CD4-positive, alpha-beta T cell (primary cell): ENCODE measurements around the gene NTN1. TPM values are rescaled to one million over a fixed set of nuclear protein-coding genes. Genes with fewer than 3 reads are reported as not detected.

ENCODE experiments used
- ATAC-seq: fragments of 200-7000 bp; cut with Tn5 transposase; one replicate; pipeline ENCODE4 v1.10.0; 2022; ENCODE audit warnings: mild to moderate bottlenecking; ENCODE audit not compliant: poor library complexity
- CTCF ChIA-PET: fragments of 350-600 bp; sonication (Branson Sonifier 250); formaldehyde crosslinking; loops from one replicate; lab custom pipeline; 2021; ENCODE audit warnings: antibody characterized with exemption, inconsistent platforms; lab: Charles Lee
- POLR2A ChIA-PET: fragments of 350-600 bp; sonication (Branson Sonifier 250); formaldehyde crosslinking; loops from one replicate; lab custom pipeline; 2021; ENCODE audit warnings: antibody characterized with exemption, inconsistent platforms; lab: Charles Lee
- DNase-seq, 14 experiments: peaks; one replicate each; pipeline ENCODE4 v3.0.0-alpha.2; 2013 to 2020; ENCODE audit warnings: mixed read lengths in 2 of 14
- H3K27ac ChIP-seq, 2 donors: one replicate each; pipeline versions ENCODE4 v1.5.1 to v1.7.0; 2013; ENCODE audit warnings: low read length in 2 of 2, low read depth in 1 of 2, mild to moderate bottlenecking in 1 of 2
- H3K27me3 ChIP-seq, 2 experiments: 1 replicate in 1 of 2; 2 replicates in 1 of 2; pipeline versions ENCODE4 v1.6.1 to v1.7.0; 2013; ENCODE audit warnings: low read length in 2 of 2, control low read depth in 1 of 2, mild to moderate bottlenecking in 1 of 2, moderate library complexity in 1 of 2; ENCODE audit not compliant: insufficient read depth in 2 of 2, control insufficient read depth in 1 of 2
- H3K36me3 ChIP-seq: one replicate; pipeline ENCODE4 v1.6.1; 2013; ENCODE audit warnings: low read length, control low read depth; ENCODE audit not compliant: insufficient read depth
- H3K4me1 ChIP-seq: one replicate; pipeline ENCODE4 v1.6.1; 2013; ENCODE audit warnings: low read length, control low read depth; ENCODE audit not compliant: insufficient read depth
- H3K4me3 ChIP-seq: one replicate; pipeline ENCODE4 v1.5.1; 2013; ENCODE audit warnings: mild to moderate bottlenecking, low read length, moderate library complexity
- H3K9me3 ChIP-seq, 2 experiments: 1 replicate in 1 of 2; 2 replicates in 1 of 2; pipeline versions ENCODE4 v1.6.1 to v1.7.0; 2013; ENCODE audit warnings: low read length in 2 of 2, mild to moderate bottlenecking in 2 of 2, control low read depth in 1 of 2, moderate library complexity in 1 of 2; ENCODE audit not compliant: control insufficient read depth in 1 of 2, insufficient read depth in 1 of 2
- H3K27ac Mint-ChIP-seq: one replicate; pipeline ENCODE4 v1.8.0; 2020; ENCODE audit warnings: mixed read lengths
- H3K27me3 Mint-ChIP-seq: one replicate; pipeline ENCODE4 v1.8.0; 2021; ENCODE audit warnings: mixed read lengths
- H3K36me3 Mint-ChIP-seq: one replicate; pipeline ENCODE4 v1.8.0; 2021; ENCODE audit warnings: low read depth, mixed read lengths
- H3K4me1 Mint-ChIP-seq: one replicate; pipeline ENCODE4 v1.8.0; 2021; ENCODE audit warnings: low read depth, mixed read lengths
- H3K4me3 Mint-ChIP-seq: one replicate; pipeline ENCODE4 v1.8.0; 2020; ENCODE audit warnings: mild to moderate bottlenecking, mixed read lengths
- H3K9me3 Mint-ChIP-seq: one replicate; pipeline ENCODE4 v1.8.0; 2020; ENCODE audit warnings: mixed read lengths
- CTCF ChIP-seq: fragments of 200-600 bp; IDR thresholded peaks from one replicate; pipeline ENCODE4 v1.8.0; 2022; ENCODE audit warnings: antibody characterized with exemption, mild to moderate bottlenecking
- intact Hi-C, 2 experiments: fragments of 100-400 bp; cut with DNase I in 1 of 2; cut with micrococcal nuclease in 1 of 2; formaldehyde crosslinking; loops; one replicate each; pipeline versions ENCODE4 v1.15.1 to v1.9.0; 2023 to 2025; cut with DNase I, micrococcal nuclease
- total RNA-seq, 174 experiments: library from RNA in 2 of 174; stranded (reverse) in 2 of 174; gene quantifications; one replicate each; pipeline ENCODE4 v1.2.3 and lab custom pipeline; 2021 to 2026

Gene NTN1
- total RNA-seq, 2 experiments from 2014 or later, result 0.08 to 0.14 TPM

GRCh38 chr17:9254841-9255240 is 233.5 kb downstream of the NTN1 start:
- H3K36me3 ChIP-seq, result no peaks in the 10 kb centered on the region
- no peak for DNase-seq
- TF ChIP-seq CTCF, result no peak
- peaks cover 18% of the 10 kb centered on the region for H3K4me1 ChIP-seq
- Mint-ChIP-seq H3K36me3 (no peaks in the 10 kb centered on the region), H3K4me3 (no peak overlapping the region), H3K27ac (peak overlapping the region; percentile 56), H3K9me3 (no peaks in the 10 kb centered on the region), H3K27me3 (no peaks in the 10 kb centered on the region), H3K4me1 (peaks cover 48% of the 10 kb centered on the region)
- intact Hi-C loops, result no loop called here
- POLR2A ChIA-PET, result no interaction called here
- no peaks in the 10 kb centered on the region for H3K27me3 ChIP-seq
- ATAC-seq, result no peak
- no peak overlapping the region for H3K27ac ChIP-seq
- no peak overlapping the region for H3K4me3 ChIP-seq
- CTCF ChIA-PET, result no interaction called here
- no peaks in the 10 kb centered on the region for H3K9me3 ChIP-seq

GRCh38 chr17:9255833-9256232 is 234.5 kb downstream of the NTN1 start:
- intact Hi-C loops, result no loop called here
- no peak overlapping the region for H3K27ac Mint-ChIP-seq
- ATAC-seq (no peak), DNase-seq (no peak)
- H3K4me1 Mint-ChIP-seq, result peaks cover 50% of the 10 kb centered on the region
- peaks cover 18% of the 10 kb centered on the region for H3K4me1 ChIP-seq
- no peaks in the 10 kb centered on the region for H3K36me3 ChIP-seq
- no peak overlapping the region for H3K4me3 ChIP-seq
- TF ChIP-seq CTCF, result no peak
- no peaks in the 10 kb centered on the region for H3K27me3 ChIP-seq
- ChIA-PET POLR2A (no interaction called here), CTCF (no interaction called here)
- H3K27ac ChIP-seq, result no peak overlapping the region
- H3K4me3 Mint-ChIP-seq, result no peak overlapping the region
- no peaks in the 10 kb centered on the region for H3K9me3 ChIP-seq
- no peaks in the 10 kb centered on the region for H3K36me3 Mint-ChIP-seq
- no peaks in the 10 kb centered on the region for H3K9me3 Mint-ChIP-seq
- H3K27me3 Mint-ChIP-seq, result no peaks in the 10 kb centered on the region

- CTCF ChIA-PET, result no interaction called here
- H3K4me3 Mint-ChIP-seq, result no peak overlapping the region
Measured at GRCh38 chr17:9256361-9256750, 235.0 kb downstream of the NTN1 start.

More at GRCh38 chr17:9256361-9256750, 235.0 kb downstream of the NTN1 start:
- DNase-seq (no peak), ATAC-seq (no peak)
- no peak for TF ChIP-seq CTCF
- H3K27me3 Mint-ChIP-seq, result no peaks in the 10 kb centered on the region
- no peaks in the 10 kb centered on the region for H3K9me3 Mint-ChIP-seq
- Histone ChIP-seq H3K27me3 (no peaks in the 10 kb centered on the region), H3K4me1 (peaks cover 18% of the 10 kb centered on the region), H3K4me3 (no peak overlapping the region), H3K9me3 (no peaks in the 10 kb centered on the region), H3K27ac (no peak overlapping the region), H3K36me3 (no peaks in the 10 kb centered on the region)
- POLR2A ChIA-PET, result interaction anchor here (0.7 kb wide), 1 partner anchor 9 kb away, joined by 3 read pairs; no protein-coding TSS in a partner anchor
- peaks cover 53% of the 10 kb centered on the region for H3K4me1 Mint-ChIP-seq
- intact Hi-C loops, result no loop called here
- H3K27ac Mint-ChIP-seq, result no peak overlapping the region
- no peaks in the 10 kb centered on the region for H3K36me3 Mint-ChIP-seq
